HG02610 (cell line): ENCODE results near the gene PTPN12.

Experiments
- ATAC-seq: cut with Tn5 transposase; IDR thresholded peaks from one replicate; pipeline ENCODE4 v1.9.1; 2021; ENCODE audit warnings: mild to moderate bottlenecking, moderate library complexity; ENCODE audit not compliant: unreplicated experiment

Gene PTPN12

DNA sequence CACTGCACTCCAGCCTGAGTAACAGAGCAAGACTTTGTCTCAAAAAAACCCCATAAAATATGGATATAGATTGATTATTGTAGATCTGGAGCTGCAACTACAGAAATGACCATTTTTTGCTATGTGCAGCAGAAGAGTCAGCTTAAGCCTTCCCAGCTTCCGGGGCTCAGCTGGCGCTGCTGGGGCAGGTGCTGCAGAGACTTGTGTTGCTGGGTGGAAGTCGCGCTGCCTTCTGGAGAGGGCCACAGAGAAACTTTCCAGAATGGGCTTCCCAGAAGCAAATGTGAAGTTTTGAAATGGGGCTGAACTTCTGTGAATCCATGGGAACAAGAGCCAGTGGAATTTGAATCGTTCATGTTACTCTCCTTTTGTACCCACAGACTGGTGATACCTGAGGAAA lies 121.8 kb downstream of the PTPN12 start:
- ATAC-seq, result no peak

DNA sequence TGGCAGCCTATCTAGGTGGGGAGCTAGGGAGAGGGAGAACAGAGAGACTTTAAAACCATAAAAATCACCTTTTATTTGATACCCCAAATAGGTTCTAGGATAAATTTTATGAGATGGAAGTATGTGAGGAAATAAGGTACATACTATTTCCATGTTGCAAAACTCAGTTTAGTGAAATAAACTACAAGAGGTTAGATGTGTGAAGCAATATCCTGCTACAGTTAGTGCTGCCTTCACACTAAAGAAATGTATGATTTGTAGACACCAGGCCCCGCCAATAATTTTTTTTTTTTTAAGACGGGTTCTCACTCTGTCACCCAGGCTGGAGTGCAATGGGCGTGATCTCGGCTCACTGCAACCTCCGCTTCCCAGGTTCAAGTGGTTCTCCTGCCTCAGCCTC lies 124.7 kb downstream of the PTPN12 start:
- no peak for ATAC-seq

DNA sequence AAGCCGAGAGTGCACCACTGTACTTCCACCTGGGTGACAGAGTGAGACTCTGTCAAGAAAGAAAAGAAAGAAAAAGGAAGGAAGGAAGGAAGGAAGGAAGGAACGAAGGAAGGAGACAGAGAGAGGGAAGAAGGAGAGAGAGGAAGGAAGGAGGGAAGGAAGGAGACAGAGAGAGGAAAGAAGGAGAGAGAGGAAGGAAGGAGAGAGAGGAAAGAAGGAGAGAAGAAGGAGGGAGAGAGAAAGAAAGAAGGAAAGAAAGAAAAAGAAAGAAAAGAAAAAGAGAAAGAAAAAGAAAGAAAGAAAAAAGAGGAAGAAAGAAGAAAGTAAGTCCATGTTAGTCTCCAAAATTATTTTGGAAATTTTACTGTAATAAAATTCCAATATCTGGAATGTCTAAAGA lies 125.8 kb downstream of the PTPN12 start:
- ATAC-seq, result no peak

DNA sequence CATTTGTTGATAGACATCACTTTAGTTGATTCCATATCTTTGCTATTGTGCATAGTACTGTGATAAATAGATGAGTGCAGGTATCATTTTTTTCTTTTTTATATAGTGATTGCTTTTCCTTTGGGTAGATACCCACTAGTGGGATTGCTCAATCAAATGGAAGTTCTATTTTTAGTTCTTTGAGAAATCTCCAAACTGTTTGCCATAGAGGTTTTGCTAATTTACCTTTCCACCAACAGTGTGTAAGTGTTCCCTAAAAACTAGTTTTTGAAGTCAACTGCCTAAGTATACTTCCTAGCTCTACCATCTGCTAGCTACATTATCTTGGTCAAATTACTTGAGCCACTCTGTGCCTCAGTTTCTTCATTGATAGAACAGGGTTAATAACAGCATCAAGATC lies 127.6 kb downstream of the PTPN12 start:
- no peak for ATAC-seq

DNA sequence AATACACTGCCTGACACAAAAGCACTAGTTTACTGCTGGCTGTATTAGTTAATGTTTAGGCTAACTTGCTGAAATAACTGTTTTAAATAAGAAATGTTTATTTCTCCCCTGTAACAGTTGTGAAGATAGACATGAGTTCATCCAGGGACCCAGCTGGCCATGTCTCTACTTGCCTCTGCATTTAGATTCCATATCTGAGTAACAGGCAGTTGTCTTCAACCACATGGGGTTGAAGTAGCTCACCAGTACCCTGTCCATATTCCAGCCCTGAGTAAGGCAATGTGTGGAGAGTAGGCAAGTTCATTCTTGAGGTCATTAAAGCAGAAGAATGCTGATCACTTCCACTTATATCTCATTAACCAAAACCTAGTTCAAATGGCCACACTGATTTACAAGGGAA lies 128.1 kb downstream of the PTPN12 start:
- ATAC-seq, result no peak

DNA sequence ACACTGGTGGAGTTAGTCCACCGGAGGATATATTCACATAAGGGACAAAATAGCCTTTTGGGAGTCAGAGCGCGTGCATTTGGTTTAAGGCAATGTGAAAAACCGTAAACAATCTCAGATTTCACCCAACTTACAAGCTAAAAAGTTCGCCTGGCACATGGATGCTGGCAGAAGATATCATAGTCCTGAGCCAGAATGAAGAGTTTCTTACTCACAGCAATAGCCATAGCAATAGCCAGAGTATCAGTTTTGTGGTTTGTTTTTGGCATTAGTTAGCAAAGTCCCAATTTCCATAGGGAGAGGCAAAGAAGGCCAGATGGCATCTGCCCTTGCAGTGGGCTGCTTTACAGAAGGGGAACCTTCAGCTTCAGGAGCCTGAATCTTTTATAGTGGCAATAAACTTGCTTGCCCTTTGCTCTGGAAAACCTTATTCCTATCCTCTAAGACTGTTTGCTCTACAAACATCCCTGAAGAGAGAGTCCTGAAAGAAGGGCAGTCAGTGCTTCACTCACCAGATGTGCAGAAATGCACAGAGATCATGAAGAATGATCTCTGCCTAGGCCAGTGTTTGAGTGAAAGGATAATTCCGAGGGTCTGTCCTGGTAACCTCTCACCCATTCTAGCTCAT lies 130.5 kb downstream of the PTPN12 start:
- no peak for ATAC-seq

DNA sequence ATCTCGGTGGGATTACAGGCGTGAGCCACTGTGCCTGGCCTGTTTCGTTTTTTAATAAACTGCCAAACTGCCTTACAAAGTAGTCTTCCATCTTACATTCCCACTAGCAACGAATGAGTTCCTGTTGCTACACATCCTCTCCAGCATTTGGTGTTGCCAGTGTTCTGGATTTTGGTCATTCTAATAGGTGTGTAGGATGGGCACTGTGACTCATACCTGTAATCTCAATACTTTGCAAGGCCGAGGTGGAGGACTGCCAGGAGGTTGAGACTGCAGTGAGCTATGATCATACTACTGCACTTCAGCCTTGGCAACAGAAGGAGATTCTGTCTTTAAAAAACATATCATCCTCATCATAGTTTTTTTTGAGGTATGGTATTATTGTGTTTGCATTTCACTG lies 137.8 kb downstream of the PTPN12 start:
- peak; percentile 92 for ATAC-seq

DNA sequence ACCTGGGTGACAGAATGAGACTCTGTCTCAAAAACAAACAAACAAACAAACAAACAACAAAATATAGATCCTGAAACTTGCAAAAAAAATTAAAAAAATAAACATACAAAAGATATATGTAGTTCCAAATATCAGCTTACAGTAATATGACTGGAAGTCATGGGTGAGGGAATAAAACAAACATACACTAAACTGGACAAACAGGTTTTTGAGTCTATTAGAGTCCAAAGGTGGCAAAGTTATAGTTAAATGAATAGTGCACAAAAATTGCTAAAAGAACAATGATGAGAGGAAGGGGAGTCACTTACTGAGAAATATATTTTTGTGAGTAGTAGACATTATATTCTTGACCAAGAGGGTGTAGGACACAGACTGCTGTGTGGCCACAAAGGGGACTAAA lies 142.5 kb downstream of the PTPN12 start:
- no peak for ATAC-seq

DNA sequence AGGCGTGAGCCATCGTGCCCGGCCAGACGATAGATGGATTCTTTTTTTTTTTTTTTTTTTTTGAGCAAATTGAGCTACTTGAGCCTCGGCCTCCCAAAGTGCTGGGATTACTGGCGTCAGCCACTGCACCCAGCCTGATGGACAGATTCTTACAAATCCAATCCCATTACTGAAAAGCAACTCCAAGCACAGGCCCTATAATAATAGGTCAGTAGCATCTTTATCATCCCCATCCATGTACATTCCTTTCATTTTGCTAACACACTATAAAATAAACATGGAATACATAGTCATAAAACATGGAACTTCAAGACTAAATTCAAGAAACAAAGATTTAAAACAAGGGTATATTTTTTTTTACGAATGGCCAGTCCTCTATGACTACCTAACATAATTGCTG lies 143.2 kb downstream of the PTPN12 start:
- ATAC-seq, result no peak

DNA sequence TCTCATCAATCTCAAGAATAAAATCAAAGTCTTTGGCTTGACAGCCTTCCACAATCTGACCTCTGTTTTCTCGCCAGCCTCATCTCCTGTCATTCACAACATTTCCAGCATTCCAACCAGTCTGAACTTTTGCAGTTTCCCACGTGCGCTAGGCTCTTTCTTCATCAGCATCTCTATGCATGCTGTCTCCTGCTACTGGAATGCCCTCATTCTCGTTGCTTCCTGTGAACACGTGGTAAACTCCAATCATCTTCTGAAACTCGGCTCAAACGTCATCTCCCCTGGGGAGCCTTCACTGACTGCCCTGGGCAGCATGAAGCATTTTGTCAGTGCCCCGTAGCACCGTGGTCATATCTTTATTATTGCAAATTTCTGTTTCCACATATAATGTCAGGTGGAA lies 146.9 kb downstream of the PTPN12 start:
- ATAC-seq, result no peak

DNA sequence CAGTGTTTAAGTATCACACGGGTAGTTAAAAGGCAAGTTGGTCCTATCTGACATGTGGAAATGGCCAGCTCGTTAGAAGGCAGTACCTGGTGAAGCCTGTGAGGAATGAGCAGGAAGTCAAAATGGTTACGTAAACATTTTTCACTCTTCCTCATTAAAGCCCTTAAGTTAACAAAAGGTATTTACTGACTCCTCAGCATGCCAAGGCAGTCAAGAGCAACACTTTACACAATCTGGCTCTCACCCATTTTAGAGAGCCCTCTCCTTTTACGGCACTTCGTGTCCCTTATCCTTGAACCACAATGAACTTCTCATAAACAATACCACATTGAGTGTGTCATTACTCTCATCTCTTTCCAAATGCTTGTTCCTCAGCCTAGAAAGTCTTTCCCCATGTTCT lies 148.1 kb downstream of the PTPN12 start:
- ATAC-seq, result no peak

DNA sequence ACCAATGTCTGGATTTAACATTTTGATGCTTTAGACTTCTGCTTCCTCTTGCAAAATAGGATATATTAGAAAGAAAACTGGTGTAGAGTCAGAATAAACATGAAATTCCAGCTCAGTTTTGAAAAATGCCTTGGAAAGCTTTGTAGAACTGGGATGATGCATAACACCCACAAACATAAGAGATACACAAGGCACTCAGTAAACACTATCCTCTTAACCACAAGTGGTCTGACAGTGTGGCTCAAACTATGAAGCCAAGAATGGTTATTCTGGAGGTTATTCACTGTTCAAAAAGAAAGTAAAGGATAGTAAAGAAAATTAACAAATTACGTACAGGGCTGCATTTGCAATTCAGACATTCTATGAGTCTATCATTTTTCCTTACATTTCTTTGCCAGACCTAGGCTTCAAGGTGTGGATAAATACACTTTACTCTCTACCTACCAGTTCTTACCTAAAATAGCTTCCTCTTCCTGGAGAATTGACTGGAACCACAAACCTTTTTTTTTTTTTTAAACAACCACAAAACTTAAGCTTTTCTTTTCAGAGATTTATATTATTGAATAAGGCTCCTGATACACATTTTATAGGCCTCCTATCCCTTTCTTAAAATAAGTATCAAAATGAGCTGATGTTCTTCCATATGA lies 150.1 kb downstream of the PTPN12 start:
- no peak for ATAC-seq

DNA sequence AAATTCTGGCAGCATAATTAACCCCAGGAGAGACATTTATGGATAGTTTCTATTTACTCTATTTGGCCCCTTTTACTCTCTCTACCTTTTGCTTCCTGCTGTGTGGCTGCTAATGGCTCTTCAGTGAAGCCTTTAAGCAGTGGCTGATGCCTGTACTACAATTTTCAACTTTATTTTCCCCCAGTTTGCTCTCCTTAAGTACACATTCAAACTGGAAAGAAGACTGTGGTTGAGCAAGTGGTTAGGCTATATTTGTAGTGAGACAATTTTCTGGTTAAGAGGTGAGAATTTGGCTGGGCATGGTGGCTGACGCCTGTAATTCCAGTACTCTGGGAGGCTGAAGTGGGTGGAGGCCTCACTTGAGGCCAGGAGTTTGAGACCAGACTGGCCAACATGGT lies 150.7 kb downstream of the PTPN12 start:
- peak; percentile 66 for ATAC-seq
